K562 (cell line): ENCODE data around the gene ATXN1. TPM values are rescaled to one million over a fixed set of nuclear protein-coding genes. Genes with fewer than 3 reads are reported as not detected.
A peak's percentile ranks its signal among the peaks of the same experiment; 100 is the strongest.

Experiments used
- ATAC-seq: fragments of 200-7000 bp; cut with Tn5 transposase; 3 replicates; pipeline ENCODE4 v1.9.1; 2020; ENCODE audit warnings: moderate library complexity
- BruUV-seq: library from RNA; stranded (reverse); fragments of 400-500 nt; replicated peaks from 2 replicates; lab custom pipeline; 2021; lab: Mats Ljungman, UMichigan
- CTCF ChIA-PET: fragments of 300-600 bp; formaldehyde crosslinking; extraction: SDS; loops from one replicate; lab custom pipeline; 2021; ENCODE audit warnings: low intra/inter-chr PET ratio; lab: Yijun Ruan, JAX
- POLR2A ChIA-PET: fragments of 300-600, 350-650 bp; sonication (Branson Sonifier 250); formaldehyde crosslinking; extraction: SDS; loops from one replicate; lab custom pipeline; 2021; ENCODE audit warnings: antibody characterized with exemption, inconsistent platforms; lab: Yijun Ruan, JAX
- DNase-seq, 4 experiments: peaks; one replicate each; pipeline versions ENCODE4 v3.0.0 to v3.0.0-alpha.2; 2011 to 2018; ENCODE audit warnings: low spot score in 3 of 4, mixed read lengths in 3 of 4; ENCODE audit errors: extremely low read depth in 1 of 4
- FAIRE-seq: peaks from 2 replicates; lab custom pipeline; 2011; peaks lifted over from hg19 to GRCh38; lab: Jason Lieb, UNC
- H2AFZ ChIP-seq: 2 replicates; pipeline ENCODE4 v1.6.0; 2011; ENCODE audit warnings: low read depth, low read length, control low read depth, inconsistent platforms
- H3K27ac ChIP-seq: fragments of 200-600 bp; 3 replicates; pipeline ENCODE4 v1.8.0; 2011; ENCODE audit warnings: low read depth, mild to moderate bottlenecking, control low read depth, inconsistent platforms, low read length, moderate library complexity, mixed read lengths; ENCODE audit errors: extremely low read depth
- H3K27me3 ChIP-seq, 2 experiments: fragments of 300-600 bp in 1 of 2; 2 replicates in 1 of 2; 3 replicates in 1 of 2; pipeline versions ENCODE4 v1.6.0 to v1.8.0; 2011; ENCODE audit warnings: inconsistent platforms in 2 of 2, low read length in 2 of 2, mild to moderate bottlenecking in 1 of 2, mixed read lengths in 1 of 2, moderate library complexity in 1 of 2; ENCODE audit not compliant: control insufficient read depth in 2 of 2, insufficient read depth in 2 of 2
- H3K36me3 ChIP-seq: fragments of 300-600 bp; 3 replicates; pipeline ENCODE4 v1.8.0; 2011; ENCODE audit warnings: mild to moderate bottlenecking, low read length, inconsistent platforms; ENCODE audit not compliant: control insufficient read depth, insufficient read depth
- H3K4me1 ChIP-seq, 2 experiments: fragments of 200-600 bp in 1 of 2; replicated peaks in 1 of 2; 2 replicates in 1 of 2; 3 replicates in 1 of 2; pipeline versions ENCODE4 v1.5.1 to v1.8.0; 2011; ENCODE audit warnings: inconsistent platforms in 2 of 2, low read length in 2 of 2, mild to moderate bottlenecking in 1 of 2, mixed read lengths in 1 of 2, moderate library complexity in 1 of 2; ENCODE audit not compliant: control insufficient read depth in 2 of 2, insufficient read depth in 2 of 2
- H3K4me2 ChIP-seq: 2 replicates; pipeline ENCODE4 v1.6.1; 2011; ENCODE audit warnings: low read length, control low read depth, inconsistent platforms, mixed read lengths; ENCODE audit not compliant: insufficient read depth
- H3K4me3 ChIP-seq: fragments of 200-600 bp; sonication (generic), shearing (Covaris generic); 2 replicates; pipeline ENCODE4 v1.5.1; 2016; ENCODE audit warnings: control low read depth, inconsistent platforms
- H3K79me2 ChIP-seq: fragments of 200-600 bp; 3 replicates; pipeline ENCODE4 v1.8.0; 2011; ENCODE audit warnings: low read length, inconsistent platforms; ENCODE audit not compliant: control insufficient read depth, insufficient read depth
- H3K9ac ChIP-seq, 2 experiments: 2 replicates each; pipeline versions ENCODE4 v1.6.0 to v1.6.1; 2011; ENCODE audit warnings: low read depth in 2 of 2, low read length in 2 of 2, control low read depth in 1 of 2, inconsistent platforms in 1 of 2, mild to moderate bottlenecking in 1 of 2, mixed read lengths in 1 of 2; ENCODE audit not compliant: insufficient read depth in 1 of 2
- H3K9me1 ChIP-seq: one replicate; pipeline ENCODE4 v1.6.0; 2011; ENCODE audit warnings: inconsistent platforms, mild to moderate bottlenecking, low read length, moderate library complexity; ENCODE audit not compliant: control insufficient read depth, insufficient read depth
- H3K9me3 ChIP-seq: replicated peaks from 2 replicates; pipeline ENCODE4 v1.5.1; 2011; ENCODE audit warnings: low read depth, low read length, inconsistent platforms; ENCODE audit not compliant: control insufficient read depth, insufficient read depth
- H4K20me1 ChIP-seq: replicated peaks from 2 replicates; pipeline ENCODE4 v1.6.1; 2011; ENCODE audit warnings: low read length, inconsistent platforms, mixed read lengths; ENCODE audit not compliant: control insufficient read depth, insufficient read depth
- HDGF ChIP-seq: fragments of 450-650 bp; IDR thresholded peaks from 2 replicates; pipeline ENCODE4 v1.6.1; 2016
- KLF1 ChIP-seq: fragments of 450-650 bp; IDR thresholded peaks from 2 replicates; pipeline ENCODE4 v1.6.1; 2016; ENCODE audit warnings: missing genetic modification characterization, missing compliant biosample characterization
- MBD2 ChIP-seq: sonication (generic); IDR thresholded peaks from 2 replicates; pipeline ENCODE4 v1.6.1; 2016; ENCODE audit warnings: low read depth, borderline replicate concordance
- MEF2A ChIP-seq: IDR thresholded peaks from 2 replicates; pipeline ENCODE4 v1.6.1; 2011; ENCODE audit warnings: low read depth, mild to moderate bottlenecking, low read length, moderate library complexity; ENCODE audit not compliant: control insufficient read depth
- PHB ChIP-seq: fragments of 250-450 bp; sonication (Bioruptor Pico); IDR thresholded peaks from 2 replicates; pipeline ENCODE4 v1.5.0; 2021
- RBM25 ChIP-seq: fragments of 200-400 bp; formaldehyde crosslinking; IDR thresholded peaks from 2 replicates; pipeline ENCODE4 v1.6.1; 2018; ENCODE audit warnings: low read length, low read depth, moderate library complexity; ENCODE audit not compliant: severe bottlenecking
- RCOR1 ChIP-seq, 2 experiments: IDR thresholded peaks; 2 replicates each; pipeline ENCODE4 v1.6.1; 2012; ENCODE audit warnings: low read depth in 2 of 2, low read length in 2 of 2, borderline replicate concordance in 1 of 2, improper control_type of control experiment in 1 of 2
- SAFB2 ChIP-seq: fragments of 200-400 bp; formaldehyde crosslinking; IDR thresholded peaks from 2 replicates; pipeline ENCODE4 v1.6.1; 2018; ENCODE audit warnings: borderline replicate concordance, low read length, low read depth, moderate library complexity; ENCODE audit not compliant: severe bottlenecking
- SMARCA4 ChIP-seq: fragments of 450-650 bp; IDR thresholded peaks from 2 replicates; pipeline ENCODE4 v1.6.1; 2016
- SMARCE1 ChIP-seq: fragments of 450-650 bp; IDR thresholded peaks from 2 replicates; pipeline ENCODE4 v1.7.1; 2016; ENCODE audit warnings: mild to moderate bottlenecking
- TBL1XR1 ChIP-seq, 2 experiments: IDR thresholded peaks; 2 replicates each; pipeline ENCODE4 v1.6.1; 2012; ENCODE audit warnings: improper control_type of control experiment in 2 of 2, low read length in 2 of 2, mild to moderate bottlenecking in 1 of 2
- WGBS: fragments of 100-300 bp; shearing (Covaris generic); methylation state at CpG from one replicate; pipeline ENCODE4 v1.1.6; 2016; ENCODE audit warnings: low coverage, mixed read lengths; ENCODE audit not compliant: insufficient coverage; ENCODE audit errors: missing lambda C conversion rate; 5-methylcytosine and 5-hydroxymethylcytosine counted together
- in situ Hi-C: fragments of 300-500 bp; cut with MboI; formaldehyde crosslinking; loops from 4 replicates; pipeline ENCODE4 v1.15.0; 2018; ENCODE audit warnings: inconsistent platforms, mixed read lengths
- intact Hi-C: fragments of 100-400 bp; cut with micrococcal nuclease; formaldehyde crosslinking; loops from 2 replicates; pipeline ENCODE4 v1.14.2; 2022
- polyA plus RNA-seq, 8 experiments: library from polyadenylated mRNA; depleted of rRNA in 4 of 8; stranded (reverse) in 5 of 8; unstranded in 3 of 8; fragments of >200 nt; fragmentation: Nextera tagmentation in 2 of 8; fragmentation: Illumina TruSeq in 1 of 8; extraction: Ambion mirVana in 2 of 8; extraction: Trizol in 1 of 8; gene quantifications; 2 replicates each; pipeline versions ENCODE4 v1.2.1 to v1.2.3, GENCODE V29; 2011 to 2014; ENCODE audit warnings: inconsistent platforms in 1 of 8, missing spikeins in 1 of 8
- total RNA-seq, 7 experiments: library from RNA; depleted of rRNA in 6 of 7; stranded (reverse); fragments of >200 nt in 6 of 7; fragmentation: Illumina TruSeq in 2 of 7; extraction: Trizol in 2 of 7; gene quantifications; 2 replicates each; pipeline versions ENCODE4 v1.2.1 to v1.2.3, GENCODE V29; 2011 to 2021; ENCODE audit warnings: low replicate concordance in 1 of 7
- TF ChIP-seq, protein P1 (sequence below): sonication (generic); formaldehyde crosslinking; IDR thresholded peaks from 2 replicates; pipeline ENCODE4 v1.5.0; 2020; ENCODE audit warnings: missing genetic modification reagents
- TF ChIP-seq, protein P2 (sequence below): fragments of 250-450 bp; sonication (Bioruptor Pico); IDR thresholded peaks from 2 replicates; pipeline ENCODE4 v1.4.0; 2020; ENCODE audit warnings: mild to moderate bottlenecking, moderate library complexity, borderline replicate concordance
- TF ChIP-seq, protein P3 (sequence below): sonication (generic); formaldehyde crosslinking; IDR thresholded peaks from 2 replicates; pipeline ENCODE4 v1.8.0; 2022; ENCODE audit warnings: missing genetic modification reagents, mild to moderate bottlenecking, borderline replicate concordance

The ATXN1 gene
- total and polyA plus RNA-seq, 9 of the 15 experiments (the other 6 are each of a cell fraction or from before 2014, with no cell fraction given): under 0.01 to 1.2 (median 0.58) TPM

- TF ChIP-seq, protein P1, sequence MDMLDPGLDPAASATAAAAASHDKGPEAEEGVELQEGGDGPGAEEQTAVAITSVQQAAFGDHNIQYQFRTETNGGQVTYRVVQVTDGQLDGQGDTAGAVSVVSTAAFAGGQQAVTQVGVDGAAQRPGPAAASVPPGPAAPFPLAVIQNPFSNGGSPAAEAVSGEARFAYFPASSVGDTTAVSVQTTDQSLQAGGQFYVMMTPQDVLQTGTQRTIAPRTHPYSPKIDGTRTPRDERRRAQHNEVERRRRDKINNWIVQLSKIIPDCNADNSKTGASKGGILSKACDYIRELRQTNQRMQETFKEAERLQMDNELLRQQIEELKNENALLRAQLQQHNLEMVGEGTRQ (CRISPR knock-in tag): no peak
- TF ChIP-seq SAFB2: no peak
- no peak for TF ChIP-seq TBL1XR1 (IDR thresholded peaks at IDR 0.05; ENCODE audit: low read length in 2 of 2)
- TF ChIP-seq, all 486 proteins: peak for 0
Measured at GRCh38 chr6:16346831-16347230, 414.4 kb downstream of the ATXN1 start (continued).

DNA sequence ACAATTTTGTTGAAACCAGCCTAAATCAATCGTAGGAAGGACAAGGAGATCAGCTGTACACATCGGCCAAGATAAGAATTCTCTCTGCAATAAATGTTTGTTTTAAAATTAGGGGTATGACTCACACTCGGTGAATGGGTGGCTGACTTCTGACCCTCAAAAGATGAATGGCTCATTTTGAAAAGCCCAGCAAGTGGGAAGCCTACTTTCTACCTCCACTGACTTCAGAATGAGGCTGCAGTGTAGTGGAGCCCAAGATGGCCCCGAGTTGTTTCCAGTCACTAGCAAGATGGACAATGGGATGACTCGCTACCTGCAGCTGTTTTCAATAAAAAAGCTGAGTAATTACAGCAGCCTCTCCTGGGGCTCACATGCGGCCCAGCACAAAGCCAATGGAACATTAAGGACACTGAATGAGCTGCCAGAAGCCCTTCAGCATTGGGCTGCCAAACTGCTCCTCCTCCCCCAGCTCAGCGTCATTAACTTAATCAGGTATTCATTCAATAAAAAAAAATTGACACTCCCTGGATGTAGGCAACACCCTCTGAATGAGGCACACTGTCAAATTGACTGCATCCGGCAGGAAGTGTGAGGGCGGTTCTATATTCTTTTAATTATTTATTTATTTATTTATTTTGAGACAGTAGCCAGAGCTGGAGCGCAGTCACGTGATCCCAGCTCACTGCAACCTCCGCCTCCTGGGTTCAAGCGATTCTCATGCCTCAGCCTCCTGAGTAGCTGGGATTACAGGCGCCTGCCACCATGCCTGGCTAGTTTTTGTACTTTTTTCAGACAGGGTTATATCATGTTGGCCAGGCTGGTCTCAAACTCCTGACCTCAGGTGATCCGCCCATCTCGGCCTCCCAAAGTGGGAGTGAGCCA is 415.6 kb downstream of the ATXN1 start:
- Histone ChIP-seq H4K20me1 (no peaks in the 10 kb centered on the region), H3K4me1 (peaks cover 12 to 32% of the 10 kb centered on the region in 2 experiments), H3K36me3 (no peaks in the 10 kb centered on the region), H3K4me2 (peak overlapping the region; percentile 57), H3K4me3 (no peak overlapping the region), H3K9ac (no peak overlapping the region), H3K9me3 (no peaks in the 10 kb centered on the region), H2AFZ (peak overlapping the region; percentile 87), H3K27ac (peak overlapping the region; percentile 71; the same call in 2 of the 3 replicates), H3K79me2 (no peaks in the 10 kb centered on the region), H3K9me1 (no peaks in the 10 kb centered on the region), H3K27me3 (no peaks in the 10 kb centered on the region)
- ATAC-seq (peak; percentile 72), FAIRE-seq (peak; percentile 85), DNase-seq (peak in 3 of 4 experiments; percentile 33 to 69 (median 55))
- BruUV-seq: no TSS peak
- POLR2A ChIA-PET: interaction anchor here (0.6 to 0.9 kb wide), 3 partner anchors 8 to 251 kb away, joined by 3 read pairs; no protein-coding TSS in a partner anchor
- CTCF ChIA-PET: no interaction called here
- intact Hi-C loops: no loop called here
- in situ Hi-C loops: no loop called here
- WGBS: 44% methylated on average over 16 of the region's 16 CpGs
- peak; percentile 83 for TF ChIP-seq MEF2A
- TF ChIP-seq, protein P2, sequence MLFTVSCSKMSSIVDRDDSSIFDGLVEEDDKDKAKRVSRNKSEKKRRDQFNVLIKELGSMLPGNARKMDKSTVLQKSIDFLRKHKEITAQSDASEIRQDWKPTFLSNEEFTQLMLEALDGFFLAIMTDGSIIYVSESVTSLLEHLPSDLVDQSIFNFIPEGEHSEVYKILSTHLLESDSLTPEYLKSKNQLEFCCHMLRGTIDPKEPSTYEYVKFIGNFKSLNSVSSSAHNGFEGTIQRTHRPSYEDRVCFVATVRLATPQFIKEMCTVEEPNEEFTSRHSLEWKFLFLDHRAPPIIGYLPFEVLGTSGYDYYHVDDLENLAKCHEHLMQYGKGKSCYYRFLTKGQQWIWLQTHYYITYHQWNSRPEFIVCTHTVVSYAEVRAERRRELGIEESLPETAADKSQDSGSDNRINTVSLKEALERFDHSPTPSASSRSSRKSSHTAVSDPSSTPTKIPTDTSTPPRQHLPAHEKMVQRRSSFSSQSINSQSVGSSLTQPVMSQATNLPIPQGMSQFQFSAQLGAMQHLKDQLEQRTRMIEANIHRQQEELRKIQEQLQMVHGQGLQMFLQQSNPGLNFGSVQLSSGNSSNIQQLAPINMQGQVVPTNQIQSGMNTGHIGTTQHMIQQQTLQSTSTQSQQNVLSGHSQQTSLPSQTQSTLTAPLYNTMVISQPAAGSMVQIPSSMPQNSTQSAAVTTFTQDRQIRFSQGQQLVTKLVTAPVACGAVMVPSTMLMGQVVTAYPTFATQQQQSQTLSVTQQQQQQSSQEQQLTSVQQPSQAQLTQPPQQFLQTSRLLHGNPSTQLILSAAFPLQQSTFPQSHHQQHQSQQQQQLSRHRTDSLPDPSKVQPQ (CRISPR knock-in tag): no peak
- TF ChIP-seq PHB (CRISPR knock-in tag): no peak
- no peak for TF ChIP-seq HDGF
- no peak for TF ChIP-seq MBD2
- TF ChIP-seq, protein P3, sequence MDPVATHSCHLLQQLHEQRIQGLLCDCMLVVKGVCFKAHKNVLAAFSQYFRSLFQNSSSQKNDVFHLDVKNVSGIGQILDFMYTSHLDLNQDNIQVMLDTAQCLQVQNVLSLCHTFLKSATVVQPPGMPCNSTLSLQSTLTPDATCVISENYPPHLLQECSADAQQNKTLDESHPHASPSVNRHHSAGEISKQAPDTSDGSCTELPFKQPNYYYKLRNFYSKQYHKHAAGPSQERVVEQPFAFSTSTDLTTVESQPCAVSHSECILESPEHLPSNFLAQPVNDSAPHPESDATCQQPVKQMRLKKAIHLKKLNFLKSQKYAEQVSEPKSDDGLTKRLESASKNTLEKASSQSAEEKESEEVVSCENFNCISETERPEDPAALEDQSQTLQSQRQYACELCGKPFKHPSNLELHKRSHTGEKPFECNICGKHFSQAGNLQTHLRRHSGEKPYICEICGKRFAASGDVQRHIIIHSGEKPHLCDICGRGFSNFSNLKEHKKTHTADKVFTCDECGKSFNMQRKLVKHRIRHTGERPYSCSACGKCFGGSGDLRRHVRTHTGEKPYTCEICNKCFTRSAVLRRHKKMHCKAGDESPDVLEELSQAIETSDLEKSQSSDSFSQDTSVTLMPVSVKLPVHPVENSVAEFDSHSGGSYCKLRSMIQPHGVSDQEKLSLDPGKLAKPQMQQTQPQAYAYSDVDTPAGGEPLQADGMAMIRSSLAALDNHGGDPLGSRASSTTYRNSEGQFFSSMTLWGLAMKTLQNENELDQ: no peak
- TF ChIP-seq RCOR1 (IDR thresholded peaks at IDR 0.05; ENCODE audit: borderline replicate concordance in 1 of 2, low read depth in 2 of 2, low read length in 2 of 2): peak in 1 of 2 experiments; percentile 30; a peak in 1 of 4 replicates
- no peak for TF ChIP-seq RBM25
- peak; percentile 85 for TF ChIP-seq SMARCA4
- TF ChIP-seq SMARCE1: peak; percentile 89
- no peak for TF ChIP-seq KLF1 (tag)
